GM10847 (cell line): Measurements from ENCODE around the gene RNF112.

Source experiments
- POLR2A ChIP-seq: IDR thresholded peaks from 2 replicates; pipeline ENCODE4 v1.6.1; 2011; ENCODE audit not compliant: insufficient read length; ENCODE audit errors: extremely low read depth

RNF112 gene, protein sequence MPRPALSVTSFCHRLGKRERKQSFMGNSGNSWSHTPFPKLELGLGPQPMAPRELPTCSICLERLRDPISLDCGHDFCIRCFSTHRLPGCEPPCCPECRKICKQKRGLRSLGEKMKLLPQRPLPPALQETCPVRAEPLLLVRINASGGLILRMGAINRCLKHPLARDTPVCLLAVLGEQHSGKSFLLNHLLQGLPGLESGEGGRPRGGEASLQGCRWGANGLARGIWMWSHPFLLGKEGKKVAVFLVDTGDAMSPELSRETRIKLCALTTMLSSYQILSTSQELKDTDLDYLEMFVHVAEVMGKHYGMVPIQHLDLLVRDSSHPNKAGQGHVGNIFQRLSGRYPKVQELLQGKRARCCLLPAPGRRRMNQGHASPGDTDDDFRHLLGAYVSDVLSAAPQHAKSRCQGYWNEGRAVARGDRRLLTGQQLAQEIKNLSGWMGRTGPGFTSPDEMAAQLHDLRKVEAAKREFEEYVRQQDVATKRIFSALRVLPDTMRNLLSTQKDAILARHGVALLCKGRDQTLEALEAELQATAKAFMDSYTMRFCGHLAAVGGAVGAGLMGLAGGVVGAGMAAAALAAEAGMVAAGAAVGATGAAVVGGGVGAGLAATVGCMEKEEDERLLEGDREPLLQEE

DNA sequence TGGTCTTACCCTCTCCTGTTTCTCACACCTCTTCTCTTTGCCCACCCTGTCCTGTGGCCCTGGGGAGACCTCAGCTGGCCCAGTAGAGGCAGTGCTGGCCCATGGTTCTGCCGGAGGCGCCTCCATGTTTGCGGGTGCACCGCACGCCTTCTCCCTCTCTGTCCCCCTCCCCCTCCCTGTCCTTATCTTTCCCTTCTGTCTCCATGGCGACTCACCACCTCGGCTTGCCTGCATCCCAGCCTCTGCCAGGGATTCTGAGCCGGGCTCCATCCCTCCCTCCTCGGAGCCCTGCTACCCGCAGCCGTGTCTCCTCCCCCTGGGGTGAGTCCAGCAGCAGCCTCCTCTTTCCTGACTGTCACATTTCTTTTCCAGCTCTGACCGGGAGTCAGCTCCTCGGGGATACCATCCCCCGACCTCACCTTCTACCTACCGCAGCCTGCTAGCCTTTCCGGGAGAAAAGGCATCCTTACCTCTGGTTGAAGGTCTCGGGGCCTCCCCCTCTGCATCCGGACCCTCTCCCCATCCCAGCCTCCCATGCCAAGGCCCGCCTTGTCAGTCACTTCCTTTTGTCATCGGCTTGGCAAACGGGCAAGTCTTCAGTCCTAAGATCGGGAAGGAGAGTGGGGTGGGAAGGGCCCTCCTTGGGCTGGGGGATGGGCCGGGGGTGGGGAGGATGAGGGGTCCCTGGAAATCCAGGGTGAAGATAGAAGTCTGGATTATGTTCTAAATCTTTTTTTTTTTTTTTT lies at the start of gene RNF112:
TSS of gene RNF112 (plus strand) at position 358 of the 746 bp plus-strand sequence. CDS start at position 535, 177 bp downstream.
- TF ChIP-seq POLR2A, result no peak

- no peak for TF ChIP-seq POLR2A
Observed at GRCh38 chr17:19361326-19361725, 49.7 kb upstream of the RNF112 start.

GRCh38 chr17:19361944-19362276 lies 49.1 kb upstream of the RNF112 start:
- no peak for TF ChIP-seq POLR2A

DNA sequence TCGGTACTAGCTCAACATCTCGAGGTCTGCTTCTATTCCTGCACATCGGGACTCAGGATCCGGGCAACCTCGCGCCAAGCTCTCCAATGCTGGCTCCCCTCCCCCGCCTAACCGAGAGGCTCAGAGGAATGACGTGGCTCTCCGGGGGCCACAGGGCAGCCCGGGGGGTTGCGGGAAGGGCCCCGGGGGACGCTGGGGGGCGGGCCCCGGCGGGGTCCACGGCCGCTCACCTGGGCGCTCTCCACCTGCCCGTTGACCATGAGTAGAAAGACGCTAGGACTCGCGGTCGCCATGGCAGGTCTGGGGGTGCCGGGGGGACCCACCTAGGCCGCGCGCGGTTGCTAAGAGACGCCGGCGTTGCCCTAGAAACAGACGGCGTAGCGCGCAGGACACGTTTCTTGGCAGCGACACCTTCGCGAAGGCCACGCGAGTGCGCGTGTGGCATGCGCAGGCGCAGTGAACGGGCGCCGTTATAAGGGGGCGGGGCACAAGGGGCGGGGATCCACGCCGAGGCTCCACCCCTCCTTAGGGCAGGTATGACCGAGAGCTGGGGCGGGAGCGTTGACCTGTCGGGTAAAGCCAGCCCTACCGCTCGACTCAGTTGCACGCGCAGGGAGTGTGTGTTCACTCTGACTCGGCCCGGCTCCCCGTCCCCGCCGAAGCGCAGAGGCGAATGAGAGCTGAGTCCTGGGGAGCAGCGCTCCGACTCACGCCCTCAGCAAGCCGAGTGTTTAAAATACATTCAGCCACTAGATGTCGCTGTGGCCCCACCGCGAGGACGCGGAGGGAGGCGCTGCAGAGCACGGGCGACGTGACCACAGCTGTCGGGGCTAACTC lies 48.5 kb upstream of the RNF112 start, which contains the start of gene B9D1:
TSS of gene B9D1 (minus strand) at position 447 of the 837 bp plus-strand sequence. CDS start at position 293, 154 bp downstream.
- TF ChIP-seq POLR2A, result no peak

- no peak for TF ChIP-seq POLR2A
Observed at GRCh38 chr17:19363114-19363438, 48.0 kb upstream of the RNF112 start.

DNA sequence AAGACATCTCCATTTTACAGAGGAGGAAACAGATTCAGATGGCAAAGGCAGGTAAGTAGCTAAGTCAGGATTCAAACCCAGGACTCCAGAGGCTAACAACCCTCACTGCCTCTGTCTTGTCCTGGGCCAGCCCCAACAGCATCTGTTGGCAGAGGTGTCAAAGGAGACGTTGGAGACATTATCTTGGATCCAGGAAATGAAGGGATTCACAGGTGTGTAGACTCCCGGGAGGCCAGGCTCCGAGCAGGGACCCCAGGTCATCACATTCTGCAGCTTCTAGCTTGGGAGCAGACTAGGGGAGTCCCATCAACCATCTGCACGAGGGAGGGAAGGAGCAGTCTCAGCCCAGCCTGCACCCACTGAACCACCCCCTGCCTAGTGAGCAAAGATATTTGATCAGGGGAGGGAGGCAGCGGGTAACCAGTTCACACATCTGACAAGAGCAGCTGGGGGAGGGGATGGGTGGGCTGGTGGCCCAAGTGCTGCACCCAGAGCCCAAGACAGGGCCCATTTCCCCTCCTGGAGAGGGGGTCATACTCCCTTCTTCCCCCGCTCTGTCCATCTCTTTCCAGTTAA lies 47.5 kb upstream of the RNF112 start:
- TF ChIP-seq POLR2A, result no peak

DNA sequence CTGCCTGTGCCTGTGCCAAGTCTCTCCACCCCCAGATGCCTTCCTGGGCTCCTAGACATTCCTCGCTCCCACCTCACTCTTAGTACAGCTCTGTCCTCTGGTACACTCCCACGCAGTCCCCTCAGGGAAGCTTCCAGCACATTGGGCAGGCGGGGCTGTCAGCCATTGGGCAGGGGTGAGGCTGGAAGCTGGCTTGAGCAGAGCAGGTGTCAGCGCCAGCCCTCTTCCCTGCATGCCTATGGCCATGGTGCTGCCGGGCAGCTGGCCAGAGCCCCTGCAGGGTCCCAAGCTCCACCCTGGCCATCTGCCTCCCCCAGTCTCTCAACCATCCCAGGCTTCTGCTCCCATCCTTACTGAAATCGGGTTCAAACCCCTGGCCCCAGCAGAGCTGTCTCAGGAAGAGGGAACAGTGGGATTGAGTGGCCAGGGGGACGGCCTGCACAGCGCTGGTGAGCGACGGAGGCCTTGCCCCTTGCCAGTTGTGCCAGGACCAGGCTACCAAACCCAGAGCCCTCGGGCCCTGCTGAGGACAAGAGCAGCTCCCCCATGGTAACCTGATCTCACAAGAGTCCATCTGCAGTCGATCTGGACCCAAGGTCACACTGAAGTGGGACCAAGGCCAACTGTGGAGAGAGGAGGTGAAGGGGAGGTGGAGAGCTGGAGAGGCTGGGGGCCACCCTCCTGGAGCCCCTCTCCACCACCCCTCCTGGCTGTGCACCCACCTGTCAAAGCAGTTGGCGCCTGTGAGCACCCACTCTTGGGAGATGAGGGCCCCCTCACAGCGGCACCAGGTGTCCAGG lies 46.1 kb upstream of the RNF112 start:
- TF ChIP-seq POLR2A, result no peak

- no peak for TF ChIP-seq POLR2A
Observed at GRCh38 chr17:19365499-19365817, 45.6 kb upstream of the RNF112 start.

GRCh38 chr17:19365833-19366636 lies 45.0 kb upstream of the RNF112 start:
- TF ChIP-seq POLR2A, result no peak

- no peak for TF ChIP-seq POLR2A
Observed at GRCh38 chr17:19366637-19366972, 44.4 kb upstream of the RNF112 start.

GRCh38 chr17:19368229-19368628 lies 42.8 kb upstream of the RNF112 start:
- no peak for TF ChIP-seq POLR2A

DNA sequence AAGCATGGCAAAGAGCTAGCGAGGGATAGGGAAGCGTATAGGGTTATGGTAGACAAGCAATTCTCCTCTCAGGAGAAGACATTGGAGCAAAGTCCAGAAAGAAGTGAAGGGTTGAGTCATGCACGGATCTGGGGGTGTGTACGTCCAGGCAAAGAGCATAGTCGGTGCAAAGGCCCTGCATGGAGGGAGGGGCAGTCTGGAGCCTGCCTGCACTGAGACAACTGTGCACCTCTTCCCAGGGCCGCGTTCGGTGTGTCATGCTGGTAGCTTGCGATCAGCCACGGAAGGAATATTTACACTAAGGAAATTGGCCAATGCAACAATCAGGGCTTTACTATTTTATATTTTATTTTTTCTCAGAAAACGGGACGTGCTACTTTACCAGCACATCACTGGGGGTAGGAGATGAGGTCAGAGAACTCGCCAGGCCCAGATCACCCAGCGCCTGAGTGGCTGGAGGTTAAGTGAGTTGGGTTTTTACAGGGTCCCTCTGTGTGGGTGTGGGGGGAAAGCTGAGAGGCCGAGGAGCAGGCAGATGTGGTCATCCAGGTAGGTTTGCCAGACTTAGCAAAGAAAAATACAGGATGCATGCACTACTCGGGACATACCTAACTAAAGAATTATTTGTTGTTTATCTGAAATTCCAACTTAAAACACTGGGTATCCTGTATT lies 41.8 kb upstream of the RNF112 start:
- no peak for TF ChIP-seq POLR2A
